WI38 (cell line): Measurements from ENCODE around the gene WNT1.

Experiments
- H3K4me3 ChIP-seq: 2 replicates; pipeline ENCODE4 v1.5.1; 2011; ENCODE audit warnings: low read depth, mild to moderate bottlenecking, control low read depth, low read length
- TF ChIP-seq, protein P1 (sequence below): IDR thresholded peaks from 2 replicates; pipeline ENCODE4 v1.5.1; 2012; ENCODE audit warnings: low read depth, mild to moderate bottlenecking, control low read depth, low read length

WNT1 gene

DNA sequence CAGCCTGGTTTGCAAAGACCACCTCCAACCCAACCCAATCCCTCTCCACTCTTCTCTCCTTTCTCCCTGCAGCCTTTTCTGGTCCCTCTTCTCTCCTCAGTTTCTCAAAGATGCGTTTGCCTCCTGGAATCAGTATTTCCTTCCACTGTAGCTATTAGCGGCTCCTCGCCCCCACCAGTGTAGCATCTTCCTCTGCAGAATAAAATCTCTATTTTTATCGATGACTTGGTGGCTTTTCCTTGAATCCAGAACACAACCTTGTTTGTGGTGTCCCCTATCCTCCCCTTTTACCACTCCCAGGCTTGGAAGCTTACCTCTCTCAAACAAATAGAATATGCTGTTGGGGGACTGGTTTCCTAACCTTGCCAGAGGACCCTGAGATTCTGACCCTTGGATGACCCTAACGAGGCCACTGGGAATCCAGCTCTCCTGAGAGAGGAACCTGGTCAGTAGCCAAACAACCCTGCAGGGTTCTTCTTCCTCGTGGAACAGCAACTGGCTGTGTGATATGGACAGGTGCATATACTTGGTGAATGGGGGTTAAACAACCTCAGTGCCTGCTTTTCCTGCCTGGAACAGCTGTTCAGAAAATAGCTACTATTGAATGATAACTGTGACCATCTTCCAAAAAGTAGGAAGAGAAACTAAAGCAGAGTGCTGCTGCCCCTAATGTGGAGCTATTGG, 4.4 kb downstream of the WNT1 start:
- TF ChIP-seq, protein P1, sequence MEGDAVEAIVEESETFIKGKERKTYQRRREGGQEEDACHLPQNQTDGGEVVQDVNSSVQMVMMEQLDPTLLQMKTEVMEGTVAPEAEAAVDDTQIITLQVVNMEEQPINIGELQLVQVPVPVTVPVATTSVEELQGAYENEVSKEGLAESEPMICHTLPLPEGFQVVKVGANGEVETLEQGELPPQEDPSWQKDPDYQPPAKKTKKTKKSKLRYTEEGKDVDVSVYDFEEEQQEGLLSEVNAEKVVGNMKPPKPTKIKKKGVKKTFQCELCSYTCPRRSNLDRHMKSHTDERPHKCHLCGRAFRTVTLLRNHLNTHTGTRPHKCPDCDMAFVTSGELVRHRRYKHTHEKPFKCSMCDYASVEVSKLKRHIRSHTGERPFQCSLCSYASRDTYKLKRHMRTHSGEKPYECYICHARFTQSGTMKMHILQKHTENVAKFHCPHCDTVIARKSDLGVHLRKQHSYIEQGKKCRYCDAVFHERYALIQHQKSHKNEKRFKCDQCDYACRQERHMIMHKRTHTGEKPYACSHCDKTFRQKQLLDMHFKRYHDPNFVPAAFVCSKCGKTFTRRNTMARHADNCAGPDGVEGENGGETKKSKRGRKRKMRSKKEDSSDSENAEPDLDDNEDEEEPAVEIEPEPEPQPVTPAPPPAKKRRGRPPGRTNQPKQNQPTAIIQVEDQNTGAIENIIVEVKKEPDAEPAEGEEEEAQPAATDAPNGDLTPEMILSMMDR, result no peak
- H3K4me3 ChIP-seq, result no peak overlapping the region

DNA sequence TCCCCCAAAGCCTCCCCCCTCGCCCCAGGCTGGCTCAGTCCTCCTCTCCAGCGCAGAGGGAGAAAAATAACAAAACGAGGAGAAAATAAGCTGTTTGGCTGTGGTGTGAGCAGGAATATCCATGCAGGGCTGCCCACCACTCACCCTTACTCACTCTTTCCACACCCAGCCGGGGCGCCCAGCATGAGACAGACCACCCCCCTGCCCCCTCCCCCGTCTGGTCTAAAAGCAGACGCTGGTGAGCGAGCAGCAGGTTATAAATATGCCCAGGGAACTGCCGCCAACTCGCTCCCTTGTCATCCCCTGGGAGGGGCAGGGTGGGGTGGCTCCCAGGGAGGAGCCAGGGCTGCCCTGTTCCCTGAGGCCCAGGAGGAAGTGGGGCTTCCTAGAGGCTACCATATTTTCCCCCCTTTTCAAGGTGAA, 7.4 kb downstream of the WNT1 start:
- H3K4me3 ChIP-seq, result no peak overlapping the region
- TF ChIP-seq, protein P1, result no peak

DNA sequence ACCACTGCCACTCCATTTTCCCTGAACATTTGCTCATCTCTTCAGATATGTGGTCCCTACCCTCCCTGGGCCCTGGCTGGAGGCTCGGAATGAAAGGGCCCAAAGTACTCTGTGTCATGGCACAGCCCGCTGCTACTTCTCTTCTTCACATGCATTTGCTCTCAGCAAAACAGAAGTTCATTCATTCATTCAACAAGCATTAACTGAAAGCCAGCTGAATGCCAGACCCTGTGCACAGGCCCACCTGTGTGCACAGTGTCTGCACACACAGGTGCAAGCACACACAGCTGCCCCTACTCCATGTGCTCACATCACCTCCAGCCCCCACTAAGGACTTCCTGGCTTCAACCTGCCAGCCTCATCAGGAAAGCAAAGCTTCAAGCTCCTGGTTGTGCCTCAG, 7.8 kb downstream of the WNT1 start:
- TF ChIP-seq, protein P1, result no peak
- H3K4me3 ChIP-seq, result no peak overlapping the region

DNA sequence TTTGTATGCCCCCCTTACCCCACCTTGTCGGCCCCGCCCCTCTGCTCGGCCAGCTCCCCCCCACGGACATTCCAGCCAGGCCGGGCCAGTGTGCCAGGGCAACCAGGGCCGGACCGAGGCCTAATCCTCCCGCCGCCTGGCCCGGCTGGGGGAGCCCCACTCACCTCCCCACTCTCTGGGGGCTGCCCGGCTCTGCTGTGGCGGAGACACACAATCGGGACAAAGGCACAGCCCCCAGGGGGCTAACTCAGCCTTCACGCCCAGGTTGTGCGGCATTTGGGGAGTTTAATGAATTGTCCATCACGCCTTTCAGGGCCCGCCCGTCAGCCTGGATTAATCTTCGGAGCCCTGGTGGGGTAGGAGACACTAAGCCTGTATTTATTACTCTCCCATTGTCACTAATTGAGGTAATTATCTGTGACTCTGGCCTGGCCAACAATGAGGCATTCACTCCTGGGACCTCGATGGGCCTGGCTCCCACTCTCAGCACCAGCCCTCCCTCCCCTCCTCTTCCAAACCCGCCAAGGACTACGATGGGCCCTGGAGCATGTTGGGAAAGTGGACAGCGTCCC, 8.7 kb downstream of the WNT1 start:
- H3K4me3 ChIP-seq, result no peak overlapping the region
- TF ChIP-seq, protein P1, result no peak

DNA sequence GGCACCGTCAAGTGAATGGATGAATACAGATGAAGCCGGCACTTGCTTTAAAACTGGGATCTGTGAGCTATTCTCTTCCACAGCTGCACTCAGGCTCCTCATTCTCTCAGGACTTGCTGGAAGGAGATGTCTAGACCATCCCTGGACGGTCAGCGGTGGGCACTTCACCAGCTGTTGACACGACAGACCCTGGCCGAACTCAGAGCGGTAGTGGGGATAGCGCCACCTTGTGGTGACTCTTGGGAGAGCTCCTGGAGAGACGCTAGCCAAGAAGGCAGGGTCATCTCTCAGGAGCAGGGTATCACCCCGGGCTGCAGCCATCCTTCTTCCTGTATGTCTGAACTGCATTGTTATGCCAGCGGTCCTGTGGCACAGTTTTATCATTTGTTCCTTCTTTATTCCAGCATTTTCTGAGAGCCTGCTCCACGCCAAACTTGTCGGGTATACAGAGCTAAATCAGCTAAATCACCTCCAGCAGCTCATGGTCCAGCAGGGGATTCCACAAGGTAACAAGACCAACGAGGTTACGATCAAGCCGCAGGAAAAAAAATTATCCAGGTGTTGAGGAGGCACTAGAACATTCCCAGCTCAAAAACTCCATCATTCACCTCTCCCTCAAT, 10.0 kb downstream of the WNT1 start:
- no peak overlapping the region for H3K4me3 ChIP-seq

DNA sequence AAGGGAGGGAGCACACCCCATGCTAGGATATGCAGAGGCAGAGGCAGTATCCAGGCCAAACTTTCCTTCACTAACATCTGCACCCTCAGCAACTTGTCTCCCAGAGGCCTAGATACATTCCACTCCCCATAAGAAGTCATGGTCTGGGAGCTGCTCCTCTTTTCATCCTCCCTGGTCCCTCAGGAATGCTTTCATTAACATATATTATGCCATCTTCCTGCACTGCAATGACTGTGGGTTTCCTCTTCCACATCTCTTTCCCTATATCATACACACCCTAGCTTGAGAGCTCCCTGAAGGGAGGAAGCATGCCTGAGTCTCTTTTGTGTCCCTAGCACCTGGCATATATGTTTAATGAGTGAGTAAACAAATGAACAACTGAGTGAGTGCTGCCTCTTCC, 12.4 kb downstream of the WNT1 start:
- TF ChIP-seq, protein P1, result no peak
- H3K4me3 ChIP-seq, result no peak overlapping the region

More for the DNA sequence above, 10.0 kb downstream of the WNT1 start:
- TF ChIP-seq, protein P1, result peak; percentile 77

DNA sequence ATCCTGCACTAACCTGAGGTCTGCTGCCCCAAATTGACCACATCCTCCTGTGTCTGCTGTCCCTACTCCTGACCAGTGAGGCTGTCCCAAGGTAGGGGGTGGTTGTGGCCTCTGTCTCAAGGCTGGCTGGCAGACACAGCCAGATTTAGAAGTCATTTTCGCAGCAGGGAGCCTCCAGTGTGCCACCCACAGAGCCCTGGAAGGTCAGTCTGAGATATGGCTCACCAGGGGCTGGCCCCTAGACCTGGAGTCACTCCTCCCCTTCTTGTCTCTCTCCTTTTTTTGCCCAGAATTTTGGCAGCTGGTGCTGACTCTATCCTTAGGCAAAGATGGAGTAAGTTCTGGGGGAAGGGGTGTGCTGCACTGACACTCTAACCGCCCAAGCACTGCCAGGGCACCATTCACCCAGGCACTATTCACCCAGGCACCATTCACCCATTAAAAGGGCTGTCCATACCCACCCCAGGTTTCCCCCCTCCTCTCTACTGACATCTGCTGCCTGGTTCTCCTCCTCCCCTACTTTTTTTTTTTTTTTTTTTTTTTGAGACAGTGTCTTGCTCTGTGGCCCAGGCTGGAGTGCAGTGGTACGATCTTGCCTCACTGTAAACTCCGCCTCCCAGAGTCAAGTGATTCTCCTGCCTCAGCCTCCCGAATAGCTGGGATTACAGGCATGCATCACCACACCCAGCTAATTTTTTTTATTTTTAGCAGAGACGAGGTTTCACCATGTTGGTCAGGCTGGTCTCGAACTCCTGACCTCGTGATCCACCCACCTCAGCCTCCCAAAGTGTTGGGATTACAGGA, 13.3 kb downstream of the WNT1 start:
- H3K4me3 ChIP-seq, result no peak overlapping the region
- TF ChIP-seq, protein P1, result no peak
